ENCODE measurements around the gene ATP9B. TPM values are rescaled to one million over a fixed set of nuclear protein-coding genes. Genes with fewer than 3 reads are reported as not detected.

ATP9B gene
- total RNA-seq, 1 donor from 2014 or later: 16.2 TPM

DNA sequence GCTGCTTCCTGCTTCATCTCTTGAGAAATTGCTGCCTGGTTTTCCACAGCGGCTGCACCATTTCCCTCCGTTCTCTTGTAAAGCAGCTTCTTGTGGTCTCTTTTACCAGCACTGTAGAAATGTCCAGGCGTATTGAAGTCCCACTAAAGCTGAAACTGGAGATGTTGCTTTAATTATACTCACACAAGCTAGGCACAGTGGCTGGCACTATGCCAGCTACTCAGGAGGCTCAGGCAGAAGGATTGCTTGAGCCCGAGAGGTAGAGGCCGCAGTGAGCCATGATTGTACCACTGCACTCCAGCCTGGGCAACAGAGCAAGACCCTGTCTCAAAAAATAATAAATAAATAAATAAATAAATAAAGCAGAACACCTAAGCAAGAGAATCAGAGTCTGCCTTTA, 19.2 kb upstream of the ATP9B start:
- DNase-seq (ENCODE audit: low read depth): no peak
- Histone ChIP-seq H3K36me3 (ENCODE audit: control insufficient read depth, insufficient read depth, low read length) (no peaks in the 10 kb centered on the region), H3K4me3 (ENCODE audit: low read depth, low read length) (no peak overlapping the region), H3K27me3 (ENCODE audit: control insufficient read depth, insufficient read depth, low read length) (peaks cover 6% of the 10 kb centered on the region)
- TF ChIP-seq, protein P1, sequence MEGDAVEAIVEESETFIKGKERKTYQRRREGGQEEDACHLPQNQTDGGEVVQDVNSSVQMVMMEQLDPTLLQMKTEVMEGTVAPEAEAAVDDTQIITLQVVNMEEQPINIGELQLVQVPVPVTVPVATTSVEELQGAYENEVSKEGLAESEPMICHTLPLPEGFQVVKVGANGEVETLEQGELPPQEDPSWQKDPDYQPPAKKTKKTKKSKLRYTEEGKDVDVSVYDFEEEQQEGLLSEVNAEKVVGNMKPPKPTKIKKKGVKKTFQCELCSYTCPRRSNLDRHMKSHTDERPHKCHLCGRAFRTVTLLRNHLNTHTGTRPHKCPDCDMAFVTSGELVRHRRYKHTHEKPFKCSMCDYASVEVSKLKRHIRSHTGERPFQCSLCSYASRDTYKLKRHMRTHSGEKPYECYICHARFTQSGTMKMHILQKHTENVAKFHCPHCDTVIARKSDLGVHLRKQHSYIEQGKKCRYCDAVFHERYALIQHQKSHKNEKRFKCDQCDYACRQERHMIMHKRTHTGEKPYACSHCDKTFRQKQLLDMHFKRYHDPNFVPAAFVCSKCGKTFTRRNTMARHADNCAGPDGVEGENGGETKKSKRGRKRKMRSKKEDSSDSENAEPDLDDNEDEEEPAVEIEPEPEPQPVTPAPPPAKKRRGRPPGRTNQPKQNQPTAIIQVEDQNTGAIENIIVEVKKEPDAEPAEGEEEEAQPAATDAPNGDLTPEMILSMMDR (IDR thresholded peaks at IDR 0.05; ENCODE audit: insufficient read depth, low read length, poor library complexity, severe bottlenecking): no peak

DNA sequence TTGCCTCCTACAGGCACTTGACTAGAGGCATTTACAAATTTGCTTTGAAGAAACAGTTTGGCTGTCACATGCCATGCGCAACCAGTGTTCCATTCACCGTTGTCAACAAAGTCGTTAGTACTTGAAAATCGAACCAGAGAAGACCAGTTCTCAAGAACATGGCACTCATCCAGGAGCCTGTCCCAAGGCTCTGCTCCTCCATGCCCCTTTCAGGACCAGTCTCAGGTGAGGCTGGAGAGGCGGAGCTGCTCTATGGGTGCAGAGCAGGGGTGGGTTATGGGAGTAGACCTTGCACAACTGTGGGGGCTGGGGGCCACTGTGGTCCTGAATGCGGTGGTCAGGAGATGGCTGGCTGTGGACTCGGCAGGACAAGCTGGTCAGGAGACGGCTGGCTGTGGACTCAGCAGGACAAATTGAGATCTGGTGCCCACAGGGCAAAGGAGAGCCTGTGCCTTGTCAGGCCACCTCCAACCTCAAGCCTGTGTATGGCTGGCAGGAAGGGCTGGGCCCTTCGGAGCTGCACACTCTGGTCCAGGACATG, 12.3 kb upstream of the ATP9B start:
- no peaks in the 10 kb centered on the region for H3K36me3 ChIP-seq (ENCODE audit: control insufficient read depth, insufficient read depth, low read length)
- TF ChIP-seq, protein P1 (IDR thresholded peaks at IDR 0.05; ENCODE audit: insufficient read depth, low read length, poor library complexity, severe bottlenecking): no peak
- no peak overlapping the region for H3K4me3 ChIP-seq (ENCODE audit: low read depth, low read length)
- H3K27me3 ChIP-seq (ENCODE audit: control insufficient read depth, insufficient read depth, low read length): no peaks in the 10 kb centered on the region
- no peak for DNase-seq (ENCODE audit: low read depth)

DNA sequence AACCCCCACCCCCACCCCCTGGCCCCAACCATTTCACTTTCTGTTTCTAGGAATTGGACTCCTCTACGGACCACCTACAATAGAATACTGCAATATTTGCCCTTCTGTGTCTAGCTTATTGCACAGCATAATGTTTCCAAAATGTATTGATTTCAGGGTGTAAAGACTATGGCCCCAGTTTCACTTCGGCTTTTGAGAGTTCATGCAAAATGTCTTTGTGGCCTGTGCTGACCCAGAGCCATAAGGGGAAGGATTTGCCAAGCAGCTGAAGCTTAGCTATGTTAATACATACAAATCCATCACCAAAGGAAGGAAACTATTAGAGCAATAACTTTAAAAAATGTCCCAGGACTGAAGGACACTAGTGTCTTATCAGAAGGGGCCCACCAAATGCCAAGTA, 11.2 kb upstream of the ATP9B start:
- peaks cover 3% of the 10 kb centered on the region for H3K27me3 ChIP-seq (ENCODE audit: control insufficient read depth, insufficient read depth, low read length)
- TF ChIP-seq, protein P1 (IDR thresholded peaks at IDR 0.05; ENCODE audit: insufficient read depth, low read length, poor library complexity, severe bottlenecking): no peak
- no peaks in the 10 kb centered on the region for H3K36me3 ChIP-seq (ENCODE audit: control insufficient read depth, insufficient read depth, low read length)
- no peak for DNase-seq (ENCODE audit: low read depth)
- H3K4me3 ChIP-seq (ENCODE audit: low read depth, low read length): no peak overlapping the region

DNA sequence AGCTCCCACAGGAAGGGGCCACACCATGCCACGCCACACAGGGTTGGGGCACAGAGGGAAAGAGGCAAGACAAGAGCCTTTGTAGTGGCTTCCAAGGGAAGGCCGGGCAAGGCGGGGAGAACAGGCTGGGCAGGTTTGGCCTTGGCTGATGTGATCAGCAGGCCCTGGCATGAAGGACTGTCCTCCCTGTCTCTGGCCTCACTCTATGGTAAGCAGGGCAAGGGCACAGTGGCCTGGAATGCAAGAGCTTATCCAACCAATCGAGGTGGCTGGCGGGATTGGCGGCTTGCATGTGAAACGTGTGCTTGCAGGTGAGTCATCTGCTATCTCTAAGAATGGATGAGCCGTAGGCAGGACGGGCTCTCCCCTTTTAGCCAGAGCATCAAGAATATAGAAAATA, 6.4 kb upstream of the ATP9B start:
- no peak overlapping the region for H3K4me3 ChIP-seq (ENCODE audit: low read depth, low read length)
- no peaks in the 10 kb centered on the region for H3K36me3 ChIP-seq (ENCODE audit: control insufficient read depth, insufficient read depth, low read length)
- no peak for DNase-seq (ENCODE audit: low read depth)
- H3K27me3 ChIP-seq (ENCODE audit: control insufficient read depth, insufficient read depth, low read length): peaks cover 5% of the 10 kb centered on the region
- TF ChIP-seq, protein P1 (IDR thresholded peaks at IDR 0.05; ENCODE audit: insufficient read depth, low read length, poor library complexity, severe bottlenecking): no peak

DNA sequence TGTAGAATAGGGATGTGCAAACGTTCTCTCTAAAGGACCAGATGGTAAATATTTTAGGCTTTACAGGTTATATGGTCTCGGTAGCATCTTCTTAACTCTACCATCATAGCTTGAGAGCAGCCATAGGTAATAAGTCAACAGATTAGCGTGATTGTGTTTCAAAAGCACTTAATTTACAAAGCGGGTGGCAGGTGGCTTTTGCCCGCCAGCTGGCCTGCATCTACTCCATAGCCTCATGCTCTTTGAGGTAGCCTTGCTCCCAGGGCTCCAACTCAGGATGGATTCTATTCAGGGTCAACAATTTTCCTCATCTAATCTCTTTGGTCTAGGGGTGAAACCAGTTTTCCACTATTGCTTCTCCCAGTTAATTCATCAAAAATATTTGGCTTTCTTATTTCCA, 5.0 kb upstream of the ATP9B start:
- TF ChIP-seq, protein P1 (IDR thresholded peaks at IDR 0.05; ENCODE audit: insufficient read depth, low read length, poor library complexity, severe bottlenecking): no peak
- Histone ChIP-seq H3K4me3 (ENCODE audit: low read depth, low read length) (no peak overlapping the region), H3K36me3 (ENCODE audit: control insufficient read depth, insufficient read depth, low read length) (no peaks in the 10 kb centered on the region), H3K27me3 (ENCODE audit: control insufficient read depth, insufficient read depth, low read length) (peaks cover 7% of the 10 kb centered on the region)
- no peak for DNase-seq (ENCODE audit: low read depth)

DNA sequence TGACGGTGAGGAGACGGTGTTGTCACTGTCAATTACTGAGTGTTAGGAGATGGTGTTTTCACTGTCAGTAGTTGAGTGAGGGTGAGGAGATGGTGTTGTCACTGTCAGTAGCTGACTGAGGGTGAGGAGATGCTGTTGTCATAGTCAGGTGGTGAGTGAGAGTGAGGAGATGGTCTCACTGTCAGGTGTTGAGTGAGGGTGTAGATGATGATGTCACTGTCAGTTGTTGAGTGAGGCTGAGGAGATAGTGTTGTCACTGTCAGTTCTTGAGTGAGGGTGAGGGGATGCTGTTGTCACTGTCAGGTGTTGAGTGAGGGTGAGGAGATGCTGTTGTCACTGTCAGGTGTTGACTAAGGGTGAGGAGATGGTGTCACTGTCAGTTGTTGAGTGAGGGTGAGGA, 3.4 kb upstream of the ATP9B start:
- TF ChIP-seq, protein P1 (IDR thresholded peaks at IDR 0.05; ENCODE audit: insufficient read depth, low read length, poor library complexity, severe bottlenecking): no peak
- DNase-seq (ENCODE audit: low read depth): no peak
- no peak overlapping the region for H3K4me3 ChIP-seq (ENCODE audit: low read depth, low read length)
- H3K27me3 ChIP-seq (ENCODE audit: control insufficient read depth, insufficient read depth, low read length): peaks cover 7% of the 10 kb centered on the region
- no peaks in the 10 kb centered on the region for H3K36me3 ChIP-seq (ENCODE audit: control insufficient read depth, insufficient read depth, low read length)
